Measurements from ENCODE around the gene COA5.

COA5 gene

DNA sequence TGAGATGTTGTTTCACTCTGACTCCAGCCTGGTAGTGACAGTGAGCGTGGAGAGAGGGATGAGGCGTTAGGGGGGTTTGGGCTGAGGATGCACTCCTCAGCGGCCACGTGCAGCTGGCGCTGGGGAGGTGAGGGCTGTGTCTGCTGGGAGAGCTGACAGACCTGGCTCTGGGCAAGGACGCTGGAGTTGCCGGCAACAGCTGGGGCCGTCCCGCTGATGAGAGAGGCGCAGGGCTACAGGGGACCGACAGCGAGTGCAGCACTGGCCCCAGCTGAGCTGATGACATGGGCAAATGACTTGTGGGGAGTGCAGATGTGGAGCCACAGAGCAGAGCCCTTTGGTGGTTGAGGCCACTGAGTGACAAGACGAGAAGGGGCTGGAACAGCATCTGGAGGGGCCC, 38.4 kb downstream of the COA5 start:
- no peak overlapping the region for H3K4me3 ChIP-seq (ENCODE audit: low read length)
- H3K36me3 ChIP-seq (ENCODE audit: control insufficient read depth, low read depth, low read length) = peaks cover 45% of the 10 kb centered on the region
- H3K27ac ChIP-seq (ENCODE audit: low read length) = no peak overlapping the region
- no peaks in the 10 kb centered on the region for H3K27me3 ChIP-seq (ENCODE audit: control insufficient read depth, insufficient read depth, low read length)
- H3K4me1 ChIP-seq (ENCODE audit: control insufficient read depth, low read depth, low read length) = no peaks in the 10 kb centered on the region
- no peaks in the 10 kb centered on the region for H3K9me3 ChIP-seq (ENCODE audit: control insufficient read depth, low read depth, low read length)
- no peak overlapping the region for H3K9ac ChIP-seq (ENCODE audit: low read length)

DNA sequence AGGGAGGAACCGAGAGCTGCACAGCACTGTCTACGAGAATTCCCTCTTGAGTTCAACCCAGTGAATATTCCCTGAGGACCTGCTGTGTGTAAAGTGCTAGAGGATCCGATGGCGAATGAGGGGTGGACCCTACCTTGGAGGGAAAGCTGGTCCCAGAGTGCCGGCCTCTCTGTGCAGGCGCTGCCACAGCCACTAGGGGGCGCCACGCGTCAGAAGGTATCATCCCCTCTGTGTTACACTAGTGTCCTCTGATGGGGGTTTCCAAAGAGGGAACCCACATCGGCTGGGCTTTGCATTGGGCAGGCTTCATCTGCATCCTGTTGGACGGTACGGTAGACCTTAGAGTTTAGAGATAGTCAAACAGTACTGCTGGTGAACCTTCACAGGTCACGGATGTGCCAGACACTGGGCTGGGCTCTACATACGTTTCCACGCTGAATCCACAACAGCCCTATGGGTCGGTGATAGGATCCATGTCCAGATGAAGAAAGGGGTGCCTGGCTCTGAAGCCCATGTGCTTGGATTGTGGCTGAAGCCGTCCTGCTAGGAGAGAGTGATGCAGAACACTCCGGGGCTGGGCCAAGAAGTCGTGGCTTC, 39.0 kb downstream of the COA5 start:
- Histone ChIP-seq H3K9me3 (ENCODE audit: control insufficient read depth, low read depth, low read length) (no peaks in the 10 kb centered on the region), H3K4me3 (ENCODE audit: low read length) (no peak overlapping the region), H3K27me3 (ENCODE audit: control insufficient read depth, insufficient read depth, low read length) (no peaks in the 10 kb centered on the region), H3K9ac (ENCODE audit: low read length) (no peak overlapping the region), H3K4me1 (ENCODE audit: control insufficient read depth, low read depth, low read length) (no peaks in the 10 kb centered on the region), H3K36me3 (ENCODE audit: control insufficient read depth, low read depth, low read length) (peaks cover 50% of the 10 kb centered on the region), H3K27ac (ENCODE audit: low read length) (no peak overlapping the region)

DNA sequence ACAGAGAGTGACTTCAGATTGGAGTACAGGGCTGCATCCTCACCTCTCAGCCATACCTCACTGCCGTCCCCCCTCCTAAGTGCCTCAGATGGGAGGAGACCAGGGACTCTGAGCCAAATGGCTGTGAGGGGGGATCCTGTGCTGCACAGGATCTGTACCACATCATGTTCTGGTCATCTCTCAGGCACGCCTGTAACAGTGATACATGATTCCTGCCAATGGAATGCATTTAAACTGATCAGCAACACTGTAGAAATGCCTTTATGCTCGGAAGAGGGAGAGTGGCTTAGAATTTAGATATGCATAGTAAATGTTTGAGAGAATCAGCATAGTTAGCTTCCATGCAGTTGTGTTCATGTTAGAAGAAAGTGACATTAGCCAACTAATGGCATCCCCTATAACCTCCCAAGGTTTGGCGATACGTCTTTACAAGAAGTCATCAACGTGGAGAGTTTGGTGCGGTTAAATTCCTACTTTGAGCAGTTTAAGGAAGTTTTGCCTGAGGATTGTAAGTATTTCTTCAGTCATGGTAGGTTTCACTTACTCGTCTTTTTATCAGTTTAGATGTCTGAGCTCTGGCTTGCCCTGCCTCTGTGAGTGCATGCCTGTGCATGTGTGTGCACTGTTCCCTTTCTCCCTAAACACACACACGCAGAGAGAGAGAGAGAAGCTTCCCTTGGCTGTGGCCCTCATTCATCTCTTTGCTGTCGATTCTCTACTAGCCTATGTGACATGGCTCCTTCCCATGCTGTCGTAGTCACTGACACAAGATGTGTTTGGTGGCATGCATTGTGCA, 40.0 kb downstream of the COA5 start:
- Histone ChIP-seq H3K9me3 (ENCODE audit: control insufficient read depth, low read depth, low read length) (no peaks in the 10 kb centered on the region), H3K36me3 (ENCODE audit: control insufficient read depth, low read depth, low read length) (peaks cover 56% of the 10 kb centered on the region)

GRCh38 chr2:98565941-98566340, 42.4 kb downstream of the COA5 start:
- H3K9me3 ChIP-seq (ENCODE audit: control insufficient read depth, low read depth, low read length) = no peaks in the 10 kb centered on the region
- H3K27me3 ChIP-seq (ENCODE audit: control insufficient read depth, insufficient read depth, low read length) = no peaks in the 10 kb centered on the region
- H3K4me1 ChIP-seq (ENCODE audit: control insufficient read depth, low read depth, low read length) = no peaks in the 10 kb centered on the region
- no peak overlapping the region for H3K27ac ChIP-seq (ENCODE audit: low read length)
- H3K36me3 ChIP-seq (ENCODE audit: control insufficient read depth, low read depth, low read length) = peaks cover 50% of the 10 kb centered on the region
- no peak overlapping the region for H3K9ac ChIP-seq (ENCODE audit: low read length)
- H3K4me3 ChIP-seq (ENCODE audit: low read length) = no peak overlapping the region

More for the DNA sequence above, 40.0 kb downstream of the COA5 start:
- no peak overlapping the region for H3K9ac ChIP-seq (ENCODE audit: low read length)
- H3K27me3 ChIP-seq (ENCODE audit: control insufficient read depth, insufficient read depth, low read length) = no peaks in the 10 kb centered on the region
- H3K4me3 ChIP-seq (ENCODE audit: low read length) = no peak overlapping the region
- no peaks in the 10 kb centered on the region for H3K4me1 ChIP-seq (ENCODE audit: control insufficient read depth, low read depth, low read length)
- H3K27ac ChIP-seq (ENCODE audit: low read length) = no peak overlapping the region

GRCh38 chr2:98565286-98565860, 42.9 kb downstream of the COA5 start:
- H3K4me3 ChIP-seq (ENCODE audit: low read length) = no peak overlapping the region
- H3K9ac ChIP-seq (ENCODE audit: low read length) = no peak overlapping the region
- H3K27ac ChIP-seq (ENCODE audit: low read length) = no peak overlapping the region
- H3K4me1 ChIP-seq (ENCODE audit: control insufficient read depth, low read depth, low read length) = no peaks in the 10 kb centered on the region
- no peaks in the 10 kb centered on the region for H3K9me3 ChIP-seq (ENCODE audit: control insufficient read depth, low read depth, low read length)
- H3K27me3 ChIP-seq (ENCODE audit: control insufficient read depth, insufficient read depth, low read length) = no peaks in the 10 kb centered on the region
- peaks cover 45% of the 10 kb centered on the region for H3K36me3 ChIP-seq (ENCODE audit: control insufficient read depth, low read depth, low read length)

- no peaks in the 10 kb centered on the region for H3K9me3 ChIP-seq (ENCODE audit: control insufficient read depth, low read depth, low read length)
- H3K27me3 ChIP-seq (ENCODE audit: control insufficient read depth, insufficient read depth, low read length) = no peaks in the 10 kb centered on the region
- no peak overlapping the region for H3K4me3 ChIP-seq (ENCODE audit: low read length)
- H3K4me1 ChIP-seq (ENCODE audit: control insufficient read depth, low read depth, low read length) = no peaks in the 10 kb centered on the region
- H3K27ac ChIP-seq (ENCODE audit: low read length) = no peak overlapping the region
- H3K9ac ChIP-seq (ENCODE audit: low read length) = no peak overlapping the region
- peaks cover 46% of the 10 kb centered on the region for H3K36me3 ChIP-seq (ENCODE audit: control insufficient read depth, low read depth, low read length)
Observed at GRCh38 chr2:98564541-98565132, 43.7 kb downstream of the COA5 start.

- Histone ChIP-seq H3K4me3 (ENCODE audit: low read length) (no peak overlapping the region), H3K4me1 (ENCODE audit: control insufficient read depth, low read depth, low read length) (no peaks in the 10 kb centered on the region), H3K9me3 (ENCODE audit: control insufficient read depth, low read depth, low read length) (no peaks in the 10 kb centered on the region), H3K36me3 (ENCODE audit: control insufficient read depth, low read depth, low read length) (peaks cover 49% of the 10 kb centered on the region), H3K9ac (ENCODE audit: low read length) (no peak overlapping the region), H3K27me3 (ENCODE audit: control insufficient read depth, insufficient read depth, low read length) (no peaks in the 10 kb centered on the region), H3K27ac (ENCODE audit: low read length) (no peak overlapping the region)
Observed at GRCh38 chr2:98563394-98563793, 44.9 kb downstream of the COA5 start.

DNA sequence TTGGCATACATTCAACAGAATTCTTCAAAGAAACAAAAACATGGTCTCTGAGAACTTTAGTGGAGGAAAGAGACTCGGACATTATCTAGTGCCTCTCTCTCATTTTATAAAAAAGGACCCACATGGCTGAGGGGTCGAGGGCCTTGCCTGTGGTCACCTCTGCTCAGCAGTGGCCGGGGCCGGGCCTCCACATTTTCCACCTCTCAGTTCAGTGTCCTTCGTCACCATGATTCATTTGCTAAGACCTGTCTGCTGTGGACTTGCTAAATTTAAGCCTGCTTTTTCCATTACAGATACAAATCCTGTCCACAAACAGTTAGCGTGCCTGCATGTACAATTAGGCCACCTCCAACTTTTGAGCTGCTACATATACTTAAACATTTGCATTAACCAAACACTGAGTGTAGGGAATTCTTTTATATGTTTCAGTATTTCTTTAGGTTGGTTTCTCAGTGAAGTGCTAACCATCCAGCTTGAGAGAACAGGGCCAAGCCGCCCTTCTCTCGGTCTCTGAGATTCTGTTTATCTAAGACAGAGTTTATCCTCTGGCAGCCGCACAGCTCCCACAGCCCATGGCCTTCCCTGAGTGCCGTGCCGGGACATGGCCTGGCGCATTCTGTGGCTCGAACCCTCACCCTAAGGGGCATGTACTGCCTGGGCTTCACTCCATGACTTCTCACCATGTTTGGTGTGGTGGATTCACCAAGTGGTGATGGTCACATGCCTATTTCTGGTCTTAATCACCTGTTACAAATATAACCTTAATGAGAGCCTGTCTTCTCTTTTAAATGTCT, 46.2 kb downstream of the COA5 start:
- H3K27ac ChIP-seq (ENCODE audit: low read length) = no peak overlapping the region
- H3K9me3 ChIP-seq (ENCODE audit: control insufficient read depth, low read depth, low read length) = no peaks in the 10 kb centered on the region
- H3K4me1 ChIP-seq (ENCODE audit: control insufficient read depth, low read depth, low read length) = no peaks in the 10 kb centered on the region
- no peak overlapping the region for H3K9ac ChIP-seq (ENCODE audit: low read length)
- no peak overlapping the region for H3K4me3 ChIP-seq (ENCODE audit: low read length)
- H3K36me3 ChIP-seq (ENCODE audit: control insufficient read depth, low read depth, low read length) = peaks cover 51% of the 10 kb centered on the region
- H3K27me3 ChIP-seq (ENCODE audit: control insufficient read depth, insufficient read depth, low read length) = no peaks in the 10 kb centered on the region

- Histone ChIP-seq H3K4me3 (ENCODE audit: low read length) (no peak overlapping the region), H3K9me3 (ENCODE audit: control insufficient read depth, low read depth, low read length) (no peaks in the 10 kb centered on the region), H3K27me3 (ENCODE audit: control insufficient read depth, insufficient read depth, low read length) (no peaks in the 10 kb centered on the region), H3K9ac (ENCODE audit: low read length) (no peak overlapping the region), H3K36me3 (ENCODE audit: control insufficient read depth, low read depth, low read length) (peaks cover 52% of the 10 kb centered on the region), H3K27ac (ENCODE audit: low read length) (no peak overlapping the region), H3K4me1 (ENCODE audit: control insufficient read depth, low read depth, low read length) (no peaks in the 10 kb centered on the region)
Observed at GRCh38 chr2:98561018-98561417, 47.3 kb downstream of the COA5 start.

DNA sequence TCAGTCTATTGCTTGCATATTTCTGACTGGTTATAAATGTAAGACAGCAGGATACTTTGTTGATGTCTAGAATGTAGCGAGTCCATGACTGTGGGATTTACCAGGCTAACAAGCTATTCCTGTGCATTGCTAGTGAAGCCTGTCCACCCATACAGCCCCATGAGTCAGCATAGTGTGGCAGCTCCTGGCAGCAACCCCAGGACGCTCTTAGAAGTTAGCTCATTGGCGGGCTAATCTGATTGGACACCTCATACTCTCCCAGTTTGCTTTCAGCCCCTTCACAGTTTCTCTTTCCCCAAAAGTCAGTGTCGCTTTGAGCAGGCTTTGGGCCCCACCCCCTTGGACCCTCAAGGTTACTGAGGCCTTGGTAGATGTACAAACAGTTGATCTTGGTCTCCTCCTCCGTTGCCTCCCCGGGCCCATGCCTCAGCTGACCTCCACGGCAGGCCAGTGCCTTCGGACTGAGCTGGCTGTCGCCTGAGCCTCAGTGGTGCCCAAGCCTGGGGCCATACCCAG, 48.0 kb downstream of the COA5 start:
- no peak overlapping the region for H3K4me3 ChIP-seq (ENCODE audit: low read length)
- no peaks in the 10 kb centered on the region for H3K27me3 ChIP-seq (ENCODE audit: control insufficient read depth, insufficient read depth, low read length)
- no peak overlapping the region for H3K9ac ChIP-seq (ENCODE audit: low read length)
- H3K4me1 ChIP-seq (ENCODE audit: control insufficient read depth, low read depth, low read length) = no peaks in the 10 kb centered on the region
- peaks cover 52% of the 10 kb centered on the region for H3K36me3 ChIP-seq (ENCODE audit: control insufficient read depth, low read depth, low read length)
- no peak overlapping the region for H3K27ac ChIP-seq (ENCODE audit: low read length)
- H3K9me3 ChIP-seq (ENCODE audit: control insufficient read depth, low read depth, low read length) = no peaks in the 10 kb centered on the region

DNA sequence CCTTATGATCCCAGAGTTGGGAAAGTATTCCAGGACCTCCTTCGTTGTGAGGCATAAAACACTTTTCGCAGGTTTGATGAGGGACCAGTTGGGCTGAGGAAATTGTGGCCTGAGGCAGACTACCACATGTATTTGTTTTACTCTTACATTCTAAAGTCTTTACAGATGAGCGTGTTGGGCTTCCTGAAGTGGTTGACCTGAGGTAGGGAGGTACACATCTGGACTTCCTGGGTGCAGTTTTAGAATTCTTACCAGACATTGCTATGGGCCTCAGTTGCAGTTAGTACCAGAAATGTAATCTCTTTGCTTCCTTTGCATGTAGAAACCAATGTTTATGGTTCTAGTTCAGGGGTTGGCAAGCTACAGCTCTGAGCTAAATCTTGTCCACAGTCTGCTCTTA, 48.7 kb downstream of the COA5 start:
- H3K9me3 ChIP-seq (ENCODE audit: control insufficient read depth, low read depth, low read length) = no peaks in the 10 kb centered on the region
- peaks cover 55% of the 10 kb centered on the region for H3K36me3 ChIP-seq (ENCODE audit: control insufficient read depth, low read depth, low read length)
- H3K27me3 ChIP-seq (ENCODE audit: control insufficient read depth, insufficient read depth, low read length) = no peaks in the 10 kb centered on the region
- H3K27ac ChIP-seq (ENCODE audit: low read length) = no peak overlapping the region
- no peak overlapping the region for H3K4me3 ChIP-seq (ENCODE audit: low read length)
- H3K4me1 ChIP-seq (ENCODE audit: control insufficient read depth, low read depth, low read length) = no peaks in the 10 kb centered on the region
- no peak overlapping the region for H3K9ac ChIP-seq (ENCODE audit: low read length)

Data from iPS-18a (cell line).